ENCODE measurements around the gene FHIT. TPM values are rescaled to one million over a fixed set of nuclear protein-coding genes. Genes with fewer than 3 reads are reported as not detected.

The FHIT gene
- total and polyA plus RNA-seq, 2 experiments from 2014 or later = 9.7 to 16.2 TPM

DNA sequence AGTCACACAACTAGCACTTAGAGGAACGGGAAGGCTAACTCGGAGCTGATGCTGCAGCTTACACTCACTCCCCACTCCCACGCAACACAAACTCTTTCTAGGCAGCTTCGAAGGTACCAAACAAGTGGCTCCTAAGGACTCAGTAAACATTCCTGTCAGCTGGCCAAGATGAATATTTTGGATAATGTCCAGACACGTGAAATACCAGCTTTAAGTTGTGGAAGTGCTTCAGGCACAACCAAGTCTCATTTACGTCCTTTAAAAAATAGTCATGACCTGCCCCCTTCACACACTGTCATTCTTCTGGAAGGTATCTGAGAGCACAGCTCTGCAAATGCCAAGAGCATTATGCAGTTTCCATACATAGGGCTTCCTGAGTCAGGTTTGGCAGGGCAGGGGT lies 1195.5 kb downstream of the FHIT start:
- no peaks in the 10 kb centered on the region for H3K79me2 ChIP-seq
- 73% methylated on average over 6 of the region's 6 CpGs for WGBS (ENCODE audit: low lambda C conversion rate, missing lambda C conversion rate)
- TF ChIP-seq EZH2 (IDR thresholded peaks at IDR 0.05; ENCODE audit: borderline replicate concordance) (no peak), EZH2phosphoT487 (IDR thresholded peaks at IDR 0.05; ENCODE audit: low read depth, severe bottlenecking, unreplicated experiment) (no peak)
- TF ChIP-seq, protein P1, sequence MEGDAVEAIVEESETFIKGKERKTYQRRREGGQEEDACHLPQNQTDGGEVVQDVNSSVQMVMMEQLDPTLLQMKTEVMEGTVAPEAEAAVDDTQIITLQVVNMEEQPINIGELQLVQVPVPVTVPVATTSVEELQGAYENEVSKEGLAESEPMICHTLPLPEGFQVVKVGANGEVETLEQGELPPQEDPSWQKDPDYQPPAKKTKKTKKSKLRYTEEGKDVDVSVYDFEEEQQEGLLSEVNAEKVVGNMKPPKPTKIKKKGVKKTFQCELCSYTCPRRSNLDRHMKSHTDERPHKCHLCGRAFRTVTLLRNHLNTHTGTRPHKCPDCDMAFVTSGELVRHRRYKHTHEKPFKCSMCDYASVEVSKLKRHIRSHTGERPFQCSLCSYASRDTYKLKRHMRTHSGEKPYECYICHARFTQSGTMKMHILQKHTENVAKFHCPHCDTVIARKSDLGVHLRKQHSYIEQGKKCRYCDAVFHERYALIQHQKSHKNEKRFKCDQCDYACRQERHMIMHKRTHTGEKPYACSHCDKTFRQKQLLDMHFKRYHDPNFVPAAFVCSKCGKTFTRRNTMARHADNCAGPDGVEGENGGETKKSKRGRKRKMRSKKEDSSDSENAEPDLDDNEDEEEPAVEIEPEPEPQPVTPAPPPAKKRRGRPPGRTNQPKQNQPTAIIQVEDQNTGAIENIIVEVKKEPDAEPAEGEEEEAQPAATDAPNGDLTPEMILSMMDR (IDR thresholded peaks at IDR 0.05; ENCODE audit: poor library complexity) = no peak
- no peaks in the 10 kb centered on the region for H3K9me2 ChIP-seq (replicated peaks; ENCODE audit: insufficient read depth)
- DNase-seq (ENCODE audit: low spot score) = peak; percentile 10
- no peaks in the 10 kb centered on the region for H3K4me1 ChIP-seq (ENCODE audit: insufficient read depth)
- H2AFZ ChIP-seq = no peak overlapping the region
- no peaks in the 10 kb centered on the region for H3K27me3 ChIP-seq
- H3K4me3 ChIP-seq = no peak overlapping the region
- H4K20me1 ChIP-seq (ENCODE audit: insufficient read depth, poor library complexity, severe bottlenecking) = no peaks in the 10 kb centered on the region
- no peak overlapping the region for H3K4me2 ChIP-seq
- peak overlapping the region; percentile 29 for H3K27ac ChIP-seq
- H3K9me3 ChIP-seq (ENCODE audit: low read depth) = no peaks in the 10 kb centered on the region
- no peaks in the 10 kb centered on the region for H3K36me3 ChIP-seq (replicated peaks; ENCODE audit: insufficient read depth, low read depth)

DNA sequence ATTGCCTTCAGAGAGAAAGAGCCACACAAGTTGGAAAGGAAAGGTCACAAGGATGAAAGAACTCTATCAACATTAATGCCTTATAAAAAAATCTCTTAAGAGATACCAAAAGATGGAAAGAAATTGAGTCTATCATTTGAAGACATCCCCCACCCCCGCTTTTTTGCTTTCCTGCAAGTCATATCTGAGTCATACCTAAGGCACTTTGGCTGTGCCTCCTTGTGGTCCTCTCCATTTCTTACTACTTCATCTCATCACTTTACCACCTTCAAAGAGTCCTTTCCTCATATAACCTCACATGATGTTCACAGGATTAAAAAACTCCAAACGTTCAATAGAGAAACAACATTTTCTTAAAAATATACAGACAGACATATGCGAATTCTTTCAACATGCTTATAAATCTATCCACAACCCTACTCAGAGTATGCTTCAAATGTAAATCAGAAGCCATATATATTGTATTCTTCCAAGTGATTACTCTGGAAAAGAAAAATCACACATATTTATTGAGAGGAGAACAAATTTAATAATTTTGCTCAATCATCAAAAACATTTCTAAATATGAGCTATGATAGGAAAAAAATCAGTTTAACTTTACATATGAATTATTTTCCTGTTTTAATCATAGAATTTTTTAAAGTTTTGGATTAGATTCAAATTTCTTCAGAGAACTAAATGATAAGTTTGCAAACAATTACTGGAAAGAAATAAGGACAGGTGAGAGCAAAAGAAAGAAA lies 1197.6 kb downstream of the FHIT start:
- Histone ChIP-seq H3K9me3 (ENCODE audit: low read depth) (no peaks in the 10 kb centered on the region), H3K4me2 (no peak overlapping the region), H3K27ac (no peak overlapping the region), H3K4me3 (no peak overlapping the region), H3K27me3 (no peaks in the 10 kb centered on the region), H4K20me1 (ENCODE audit: insufficient read depth, poor library complexity, severe bottlenecking) (no peaks in the 10 kb centered on the region), H3K36me3 (replicated peaks; ENCODE audit: insufficient read depth, low read depth) (no peaks in the 10 kb centered on the region), H2AFZ (no peak overlapping the region), H3K9me2 (replicated peaks; ENCODE audit: insufficient read depth) (no peaks in the 10 kb centered on the region), H3K4me1 (ENCODE audit: insufficient read depth) (no peaks in the 10 kb centered on the region), H3K79me2 (no peaks in the 10 kb centered on the region)
- TF ChIP-seq EZH2 (IDR thresholded peaks at IDR 0.05; ENCODE audit: borderline replicate concordance) (no peak), EZH2phosphoT487 (IDR thresholded peaks at IDR 0.05; ENCODE audit: low read depth, severe bottlenecking, unreplicated experiment) (no peak)
- TF ChIP-seq, protein P1 (IDR thresholded peaks at IDR 0.05; ENCODE audit: poor library complexity) = no peak
- DNase-seq (ENCODE audit: low spot score) = no peak
- WGBS (ENCODE audit: low lambda C conversion rate, missing lambda C conversion rate) = 86% methylated on average over 3 of the region's 3 CpGs

DNA sequence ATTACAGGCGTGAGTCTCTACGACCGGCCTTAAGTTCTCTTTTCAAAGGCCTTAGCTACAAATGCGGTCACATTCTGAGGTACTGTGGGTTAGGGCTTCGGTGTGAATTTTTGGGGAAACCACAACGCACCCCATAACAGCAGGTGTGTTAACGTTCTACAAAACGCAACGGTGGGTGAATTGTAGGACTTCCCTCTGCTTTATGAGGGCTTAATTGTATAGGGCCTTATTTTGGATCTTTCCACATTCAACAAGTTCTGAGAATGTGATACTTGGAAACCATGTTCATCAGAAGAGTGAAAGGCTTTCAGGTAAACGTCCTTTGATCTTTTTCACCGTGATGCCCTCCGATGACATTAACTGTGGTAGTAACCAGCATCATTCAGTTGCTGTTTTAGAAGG lies 1202.8 kb downstream of the FHIT start:
- no peak for TF ChIP-seq EZH2 (IDR thresholded peaks at IDR 0.05; ENCODE audit: borderline replicate concordance)
- no peak for TF ChIP-seq EZH2phosphoT487 (IDR thresholded peaks at IDR 0.05; ENCODE audit: low read depth, severe bottlenecking, unreplicated experiment)
- TF ChIP-seq, protein P1 (IDR thresholded peaks at IDR 0.05; ENCODE audit: poor library complexity) = no peak
- H4K20me1 ChIP-seq (ENCODE audit: insufficient read depth, poor library complexity, severe bottlenecking) = no peaks in the 10 kb centered on the region
- 96% methylated on average over 12 of the region's 12 CpGs for WGBS (ENCODE audit: low lambda C conversion rate, missing lambda C conversion rate)

More for the DNA sequence above, 1202.8 kb downstream of the FHIT start:
- Histone ChIP-seq H3K27ac (no peak overlapping the region), H3K36me3 (replicated peaks; ENCODE audit: insufficient read depth, low read depth) (no peaks in the 10 kb centered on the region), H3K9me2 (replicated peaks; ENCODE audit: insufficient read depth) (no peaks in the 10 kb centered on the region), H3K4me2 (no peak overlapping the region), H3K4me3 (no peak overlapping the region), H3K4me1 (ENCODE audit: insufficient read depth) (no peaks in the 10 kb centered on the region), H3K9me3 (ENCODE audit: low read depth) (no peaks in the 10 kb centered on the region), H2AFZ (no peak overlapping the region), H3K27me3 (no peaks in the 10 kb centered on the region), H3K79me2 (no peaks in the 10 kb centered on the region)
- DNase-seq (ENCODE audit: low spot score) = no peak

Measured in hepatocyte (in vitro differentiated cells).